GM18502 (cell line): Measurements from ENCODE around the gene YWHAH.
"Not testable (repeated sequence)": the region's sequence is repeated elsewhere in the genome, so short reads cannot be mapped to it uniquely, and the experiment has no call there.

Experiments
- ATAC-seq: cut with Tn5 transposase; IDR thresholded peaks from one replicate; pipeline ENCODE4 v1.9.1; 2021; ENCODE audit warnings: mild to moderate bottlenecking; ENCODE audit not compliant: unreplicated experiment, poor library complexity

The YWHAH gene

DNA sequence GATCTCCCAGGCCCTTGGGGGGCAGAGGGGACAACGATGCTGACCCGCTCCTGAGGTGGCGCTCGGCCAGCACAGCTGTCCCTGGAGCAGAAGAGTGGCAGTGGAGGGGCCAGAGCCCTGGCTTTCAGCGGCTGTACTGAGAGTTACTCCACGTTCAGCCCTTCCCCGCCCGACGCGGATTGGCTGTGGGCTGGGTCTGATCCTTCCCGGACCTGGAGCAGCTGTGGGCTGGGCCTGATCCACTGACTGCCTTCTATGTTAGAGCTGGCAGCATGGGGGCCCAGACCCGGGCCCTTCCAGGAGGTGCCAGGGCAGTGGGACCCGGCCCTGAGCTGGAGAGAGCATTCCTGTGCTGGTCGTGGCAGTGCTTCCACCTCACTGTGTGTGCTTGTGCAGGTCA, 27.8 kb downstream of the YWHAH start:
- ATAC-seq: no peak

- no peak for ATAC-seq
Observed at GRCh38 chr22:31973739-31974138, 29.4 kb downstream of the YWHAH start.

GRCh38 chr22:31977141-31977841, 33.0 kb downstream of the YWHAH start:
- no peak for ATAC-seq

- no peak for ATAC-seq
Observed at GRCh38 chr22:31977939-31978338, 33.6 kb downstream of the YWHAH start.

GRCh38 chr22:31980628-31981027, 36.3 kb downstream of the YWHAH start:
- ATAC-seq: no peak

DNA sequence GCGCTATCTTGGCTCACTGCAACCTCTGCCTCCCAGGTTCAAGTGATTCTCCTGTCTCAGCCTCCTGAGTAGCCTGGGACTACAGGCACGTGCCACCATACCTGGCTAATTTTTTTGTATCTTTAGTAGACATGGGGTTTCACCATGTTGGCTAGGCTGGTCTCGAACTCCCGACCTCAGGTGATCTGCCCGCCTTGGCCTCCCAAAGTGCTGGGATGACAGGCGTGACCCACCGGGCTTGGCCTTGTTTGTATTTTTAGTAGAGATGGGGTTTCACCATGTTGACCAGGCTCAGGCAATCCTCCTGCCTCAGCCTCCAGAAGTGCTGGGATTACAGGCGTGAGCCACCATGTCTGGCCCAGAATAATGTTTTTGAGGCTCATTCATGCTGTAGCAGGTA, 37.6 kb downstream of the YWHAH start:
- not testable (repeated sequence) for ATAC-seq

- no peak for ATAC-seq
Observed at GRCh38 chr22:31983911-31984656, 39.7 kb downstream of the YWHAH start.

DNA sequence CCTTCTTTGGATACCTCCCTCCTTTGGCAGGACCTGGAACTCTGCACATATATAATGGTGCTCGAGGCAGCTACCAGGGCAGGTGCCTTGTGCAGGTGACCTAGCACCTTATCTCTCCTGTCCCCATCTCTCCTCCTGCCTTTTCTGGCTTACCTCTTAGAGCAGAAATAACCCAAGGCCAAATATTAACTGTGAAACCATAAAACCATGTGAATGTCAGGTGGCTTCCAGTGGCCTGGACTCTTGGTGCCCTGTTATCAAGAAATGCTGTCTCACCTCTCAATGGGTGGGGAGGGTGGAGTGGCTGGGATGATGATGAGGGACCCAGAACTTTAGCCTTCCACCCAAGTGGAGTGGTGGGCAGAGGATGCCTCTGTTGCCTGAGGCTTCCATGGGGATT, 42.9 kb downstream of the YWHAH start:
- no peak for ATAC-seq

GRCh38 chr22:31991102-31991839, 46.9 kb downstream of the YWHAH start:
- ATAC-seq: no peak

DNA sequence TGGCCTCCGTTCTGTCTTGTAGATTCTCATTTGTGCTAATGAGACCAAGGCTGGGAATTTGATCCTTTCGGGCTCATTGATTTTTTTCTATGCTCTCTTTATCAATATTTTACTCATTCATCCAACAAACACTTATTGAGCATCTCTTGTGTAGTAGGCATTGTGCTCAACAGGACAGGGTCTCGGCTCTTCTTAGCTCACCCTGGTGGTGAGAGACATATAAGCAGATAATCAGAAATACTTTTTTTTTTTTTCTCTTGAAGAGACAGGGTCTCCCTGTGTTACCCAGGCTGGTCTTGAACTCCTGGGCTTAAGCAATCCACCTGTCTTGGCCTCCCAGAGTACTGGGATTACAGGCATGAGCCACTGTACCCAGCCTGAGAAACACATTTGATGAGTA, 50.7 kb downstream of the YWHAH start:
- ATAC-seq: no peak

- no peak for ATAC-seq
Observed at GRCh38 chr22:31995807-31996206, 51.5 kb downstream of the YWHAH start.

DNA sequence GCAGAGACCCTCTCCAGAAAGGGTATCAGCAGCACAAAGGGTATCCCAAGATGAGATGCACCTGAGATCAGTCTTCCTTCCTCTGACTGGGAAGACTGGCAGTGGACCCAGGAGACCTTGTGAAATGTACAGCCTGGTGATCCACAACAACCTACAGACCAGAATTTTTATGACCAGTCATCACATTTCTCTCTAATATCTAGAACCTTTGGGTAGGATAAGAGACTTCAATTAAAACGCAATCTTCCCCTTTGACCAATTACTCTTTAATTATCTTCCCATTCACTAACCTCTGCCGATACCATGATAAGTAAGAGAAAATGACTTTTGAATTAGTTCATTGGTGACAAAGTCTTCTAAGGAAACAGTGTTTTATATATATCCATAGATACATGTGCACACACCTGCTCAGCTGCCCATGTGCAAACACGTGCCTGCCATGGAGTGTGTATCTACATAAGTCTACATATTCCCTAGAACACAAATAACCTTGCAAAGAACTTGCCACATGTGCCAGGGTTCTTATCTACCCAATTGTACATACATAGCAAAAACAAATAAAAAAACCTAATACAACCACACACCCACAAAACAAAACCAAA, 54.5 kb downstream of the YWHAH start:
- no peak for ATAC-seq

GRCh38 chr22:32000181-32000580, 55.8 kb downstream of the YWHAH start:
- ATAC-seq: no peak

DNA sequence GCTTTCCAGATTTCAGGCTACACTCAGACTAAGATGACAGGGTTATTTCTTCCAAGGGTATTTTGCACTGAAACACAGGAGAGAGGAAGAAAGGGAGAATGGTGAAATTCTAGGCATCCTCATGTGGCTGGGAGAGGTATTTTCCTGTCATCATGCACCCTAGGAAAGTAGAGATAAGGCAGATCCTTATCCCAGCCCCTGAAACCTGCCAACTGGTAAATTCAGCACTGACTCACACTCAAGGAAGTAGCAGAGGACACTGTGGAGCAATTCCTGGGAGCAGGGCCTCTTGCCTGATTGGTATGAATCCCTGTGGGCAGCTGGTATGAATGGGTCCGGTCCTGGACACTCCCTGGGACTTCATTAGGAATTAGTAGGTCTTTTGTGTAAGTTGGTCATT, 61.1 kb downstream of the YWHAH start:
- ATAC-seq: no peak
